Measurements from ENCODE around the gene CDC73.

The CDC73 gene

GRCh38 chr1:193201021-193201420 lies 79.2 kb downstream of the CDC73 start:
- Histone ChIP-seq H3F3A (ENCODE audit: insufficient read depth) (no peaks in the 10 kb centered on the region), H3K9me2 (replicated peaks; ENCODE audit: insufficient read depth, low read length) (no peaks in the 10 kb centered on the region), H3K9me3 (ENCODE audit: insufficient read depth, low read length) (no peaks in the 10 kb centered on the region), H2AFZ (ENCODE audit: low read depth, low read length, severe bottlenecking) (no peak overlapping the region), H3K36me3 (ENCODE audit: low read length) (peaks cover 23% of the 10 kb centered on the region), H3K4me2 (ENCODE audit: low read depth, low read length, poor library complexity, severe bottlenecking) (no peak overlapping the region), H4K20me1 (ENCODE audit: low read depth, low read length) (no peaks in the 10 kb centered on the region), H3K27ac (ENCODE audit: low read depth, low read length) (no peak overlapping the region), H3K4me3 (ENCODE audit: insufficient read depth, low read length, poor library complexity, severe bottlenecking) (no peak overlapping the region), H3K79me2 (ENCODE audit: insufficient read depth, low read length) (peaks cover 39% of the 10 kb centered on the region), H3K27me3 (ENCODE audit: low read length) (no peaks in the 10 kb centered on the region), H3K9ac (ENCODE audit: low read length) (no peak overlapping the region)
- TF ChIP-seq EZH2phosphoT487 (conservative IDR thresholded peaks at IDR 0.05; ENCODE audit: low read length), result no peak
- TF ChIP-seq CTCF (IDR thresholded peaks at IDR 0.05; ENCODE audit: insufficient read depth, low read length, poor library complexity, severe bottlenecking), result no peak

GRCh38 chr1:193210996-193211395 lies 89.2 kb downstream of the CDC73 start:
- no peaks in the 10 kb centered on the region for H3K27me3 ChIP-seq (ENCODE audit: low read length)
- TF ChIP-seq CTCF (IDR thresholded peaks at IDR 0.05; ENCODE audit: insufficient read depth, low read length, poor library complexity, severe bottlenecking) (no peak), EZH2phosphoT487 (conservative IDR thresholded peaks at IDR 0.05; ENCODE audit: low read length) (no peak)
- no peak overlapping the region for H3K4me3 ChIP-seq (ENCODE audit: insufficient read depth, low read length, poor library complexity, severe bottlenecking)
- no peak overlapping the region for H3K9ac ChIP-seq (ENCODE audit: low read length)
- no peak overlapping the region for H3K4me2 ChIP-seq (ENCODE audit: low read depth, low read length, poor library complexity, severe bottlenecking)
- H4K20me1 ChIP-seq (ENCODE audit: low read depth, low read length), result no peaks in the 10 kb centered on the region
- H3K27ac ChIP-seq (ENCODE audit: low read depth, low read length), result no peak overlapping the region
- no peak overlapping the region for H2AFZ ChIP-seq (ENCODE audit: low read depth, low read length, severe bottlenecking)
- H3K79me2 ChIP-seq (ENCODE audit: insufficient read depth, low read length), result no peaks in the 10 kb centered on the region; the same call in 1 of the 2 replicates
- no peaks in the 10 kb centered on the region for H3F3A ChIP-seq (ENCODE audit: insufficient read depth)
- no peaks in the 10 kb centered on the region for H3K9me2 ChIP-seq (replicated peaks; ENCODE audit: insufficient read depth, low read length)
- H3K36me3 ChIP-seq (ENCODE audit: low read length), result peaks cover 32% of the 10 kb centered on the region
- peaks cover 7% of the 10 kb centered on the region; the same call in 1 of the 2 replicates for H3K9me3 ChIP-seq (ENCODE audit: insufficient read depth, low read length)

GRCh38 chr1:193211539-193211938 lies 89.7 kb downstream of the CDC73 start:
- peaks cover 3% of the 10 kb centered on the region; the same call in 1 of the 2 replicates for H3K9me3 ChIP-seq (ENCODE audit: insufficient read depth, low read length)
- no peak overlapping the region for H3K27ac ChIP-seq (ENCODE audit: low read depth, low read length)
- no peaks in the 10 kb centered on the region for H3K9me2 ChIP-seq (replicated peaks; ENCODE audit: insufficient read depth, low read length)
- TF ChIP-seq EZH2phosphoT487 (conservative IDR thresholded peaks at IDR 0.05; ENCODE audit: low read length) (no peak), CTCF (IDR thresholded peaks at IDR 0.05; ENCODE audit: insufficient read depth, low read length, poor library complexity, severe bottlenecking) (no peak)
- H3F3A ChIP-seq (ENCODE audit: insufficient read depth), result no peaks in the 10 kb centered on the region
- H3K79me2 ChIP-seq (ENCODE audit: insufficient read depth, low read length), result no peaks in the 10 kb centered on the region; the same call in 1 of the 2 replicates
- H4K20me1 ChIP-seq (ENCODE audit: low read depth, low read length), result no peaks in the 10 kb centered on the region
- H3K36me3 ChIP-seq (ENCODE audit: low read length), result peaks cover 27% of the 10 kb centered on the region
- H2AFZ ChIP-seq (ENCODE audit: low read depth, low read length, severe bottlenecking), result no peak overlapping the region
- H3K4me3 ChIP-seq (ENCODE audit: insufficient read depth, low read length, poor library complexity, severe bottlenecking), result no peak overlapping the region
- no peaks in the 10 kb centered on the region for H3K27me3 ChIP-seq (ENCODE audit: low read length)
- H3K9ac ChIP-seq (ENCODE audit: low read length), result no peak overlapping the region
- no peak overlapping the region for H3K4me2 ChIP-seq (ENCODE audit: low read depth, low read length, poor library complexity, severe bottlenecking)

Data from SU-DHL-6 (cell line).